K562 (cell line): ENCODE results near the gene NAXE. TPM values are rescaled to one million over a fixed set of nuclear protein-coding genes. Genes with fewer than 3 reads are reported as not detected.

Experiments used
- AFF1 ChIP-seq, 2 experiments: fragments of 450-650 bp; IDR thresholded peaks; 2 replicates each; pipeline ENCODE4 v1.6.1; 2018; ENCODE audit warnings: mild to moderate bottlenecking in 2 of 2, low read depth in 1 of 2; ENCODE audit not compliant: partially characterized antibody in 2 of 2
- ARID4B ChIP-seq: sonication (generic); formaldehyde crosslinking; IDR thresholded peaks from 2 replicates; pipeline ENCODE4 v1.8.0; 2022; ENCODE audit warnings: mild to moderate bottlenecking, missing genetic modification reagents
- CBFB ChIP-seq: sonication (generic); formaldehyde crosslinking; IDR thresholded peaks from 2 replicates; pipeline ENCODE4 v1.4.0; 2020; ENCODE audit warnings: mild to moderate bottlenecking, missing genetic modification reagents
- DIDO1 ChIP-seq: fragments of 450-650 bp; IDR thresholded peaks from 2 replicates; pipeline ENCODE4 v1.6.1; 2016; ENCODE audit warnings: low read depth, missing biosample characterization, missing genetic modification characterization
- ELF1 ChIP-seq: fragments of 200-800 bp; sonication (Bioruptor generic); IDR thresholded peaks from 2 replicates; pipeline ENCODE4 v1.6.1; 2016; ENCODE audit warnings: missing genetic modification characterization, missing compliant biosample characterization
- HEY1 ChIP-seq: fragments of 250-450 bp; sonication (Bioruptor Pico); IDR thresholded peaks from 2 replicates; pipeline ENCODE4 v1.5.0; 2020; ENCODE audit warnings: mild to moderate bottlenecking, moderate library complexity, borderline replicate concordance
- PML ChIP-seq: IDR thresholded peaks from 2 replicates; pipeline ENCODE4 v1.6.1; 2012; ENCODE audit warnings: low read length, inconsistent platforms
- POLR2H ChIP-seq: IDR thresholded peaks from 2 replicates; pipeline ENCODE4 v1.6.1; 2016; ENCODE audit warnings: missing genetic modification characterization, low read depth, mild to moderate bottlenecking, control low read depth, missing compliant biosample characterization, moderate library complexity
- SNRNP70 ChIP-seq: fragments of 200-400 bp; formaldehyde crosslinking; optimal IDR thresholded peaks from 2 replicates; pipeline ENCODE3; 2017; ENCODE audit warnings: low read depth, low read length
- TAL1 ChIP-seq: fragments of 450-650 bp; IDR thresholded peaks from 2 replicates; pipeline ENCODE4 v1.6.1; 2016; ENCODE audit warnings: mild to moderate bottlenecking
- TCFL5 ChIP-seq: fragments of 250-450 bp; sonication (Bioruptor Pico); conservative IDR thresholded peaks from 2 replicates; pipeline ENCODE4 v1.6.1; 2021; ENCODE audit warnings: mild to moderate bottlenecking, moderate library complexity, matching md5 sums
- THRB ChIP-seq: fragments of 450-650 bp; formaldehyde crosslinking; conservative IDR thresholded peaks from 2 replicates; pipeline ENCODE4 v1.4.0; 2022; ENCODE audit warnings: mild to moderate bottlenecking, missing genetic modification characterization
- polyA plus RNA-seq, 8 experiments: library from polyadenylated mRNA; depleted of rRNA in 4 of 8; stranded (reverse) in 5 of 8; unstranded in 3 of 8; fragments of >200 nt; fragmentation: Nextera tagmentation in 2 of 8; fragmentation: Illumina TruSeq in 1 of 8; extraction: Ambion mirVana in 2 of 8; extraction: Trizol in 1 of 8; gene quantifications; 2 replicates each; pipeline versions ENCODE4 v1.2.1 to v1.2.3, GENCODE V29; 2011 to 2014; ENCODE audit warnings: inconsistent platforms in 1 of 8, missing spikeins in 1 of 8
- total RNA-seq, 7 experiments: library from RNA; depleted of rRNA in 6 of 7; stranded (reverse); fragments of >200 nt in 6 of 7; fragmentation: Illumina TruSeq in 2 of 7; extraction: Trizol in 2 of 7; gene quantifications; 2 replicates each; pipeline versions ENCODE4 v1.2.1 to v1.2.3, GENCODE V29; 2011 to 2021; ENCODE audit warnings: low replicate concordance in 1 of 7

The NAXE gene
- total and polyA plus RNA-seq, 9 of the 15 experiments (the other 6 are each of a cell fraction or from before 2014, with no cell fraction given): 27.3 to 137 (median 90.0) TPM

GRCh38 chr1:156592158-156592909, 758 bp downstream of the NAXE start (continued):
- TF ChIP-seq ARID4B (CRISPR knock-in tag) (peak; percentile 70; the same call in 1 of the 2 replicates), ELF1 (tag) (no peak), DIDO1 (no peak), PML (no peak), POLR2H (tag) (no peak), HEY1 (CRISPR knock-in tag) (peak; percentile 38; the same call in 1 of the 2 replicates), SNRNP70 (no peak), TAL1 (no peak), AFF1 (IDR thresholded peaks at IDR 0.05; ENCODE audit: low read depth in 1 of 2, partially characterized antibody in 2 of 2) (no peak), THRB (no peak), TCFL5 (no peak), CBFB (CRISPR knock-in tag) (0 out of 2 replicates have a peak, but pooled peaks have one; percentile 1)
